DOHH2 (cell line): ENCODE results near the gene PLA2G12A.

Experiments used
- H3F3A ChIP-seq: fragments of 200-600 bp; sonication (generic), shearing (Covaris generic); 2 replicates; pipeline ENCODE4 v1.6.0; 2016; ENCODE audit warnings: antibody characterized with exemption, mild to moderate bottlenecking; ENCODE audit not compliant: control insufficient read depth, insufficient read depth
- H3K27ac ChIP-seq: fragments of 200-600 bp; sonication (generic); 2 replicates; pipeline ENCODE4 v1.5.1; 2014; ENCODE audit warnings: low read depth, mild to moderate bottlenecking, low read length, moderate library complexity
- H3K27me3 ChIP-seq: fragments of 200-600 bp; sonication (generic); 2 replicates; pipeline ENCODE4 v1.6.1; 2014; ENCODE audit warnings: mild to moderate bottlenecking, low read length, mixed read lengths; ENCODE audit not compliant: control insufficient read depth
- H3K36me3 ChIP-seq: fragments of 200-600 bp; sonication (generic); 2 replicates; pipeline ENCODE4 v1.6.1; 2014; ENCODE audit warnings: mild to moderate bottlenecking, low read length, moderate library complexity, mixed read lengths; ENCODE audit not compliant: control insufficient read depth
- H3K4me1 ChIP-seq: fragments of 200-600 bp; sonication (generic); 2 replicates; pipeline ENCODE4 v1.6.1; 2014; ENCODE audit warnings: mild to moderate bottlenecking, low read length, mixed read lengths; ENCODE audit not compliant: control insufficient read depth
- H3K4me2 ChIP-seq: fragments of 200-600 bp; sonication (generic); 2 replicates; pipeline ENCODE4 v1.6.0; 2014; ENCODE audit warnings: mild to moderate bottlenecking, low read length, moderate library complexity
- H3K4me3 ChIP-seq: fragments of 200-600 bp; sonication (generic); 2 replicates; pipeline ENCODE4 v1.5.1; 2014; ENCODE audit warnings: mild to moderate bottlenecking, low read length, mixed read lengths
- H3K79me2 ChIP-seq: fragments of 200-600 bp; sonication (generic); 2 replicates; pipeline ENCODE4 v1.6.1; 2014; ENCODE audit warnings: mild to moderate bottlenecking, low read length, mixed read lengths; ENCODE audit not compliant: control insufficient read depth
- H3K9me2 ChIP-seq: fragments of 200-600 bp; sonication (generic); replicated peaks from 2 replicates; pipeline ENCODE4 v1.6.1; 2014; ENCODE audit warnings: mild to moderate bottlenecking, low read length, mixed read lengths; ENCODE audit not compliant: control insufficient read depth
- H3K9me3 ChIP-seq: fragments of 200-600 bp; sonication (generic); 2 replicates; pipeline ENCODE4 v1.6.1; 2014; ENCODE audit warnings: antibody characterized with exemption, low read length, mixed read lengths; ENCODE audit not compliant: control insufficient read depth, insufficient read depth
- H4K20me1 ChIP-seq: fragments of 200-600 bp; sonication (generic); 2 replicates; pipeline ENCODE4 v1.6.0; 2014; ENCODE audit warnings: low read depth, mild to moderate bottlenecking, antibody characterized with exemption, low read length, moderate library complexity; ENCODE audit not compliant: control insufficient read depth, insufficient read depth
- CTCF ChIP-seq: fragments of 200-600 bp; sonication (generic); IDR thresholded peaks from one replicate; pipeline ENCODE4 v1.5.1; 2014; ENCODE audit warnings: antibody characterized with exemption, mild to moderate bottlenecking, low read depth, low read length; ENCODE audit not compliant: poor library complexity, severe bottlenecking
- EZH2phosphoT487 ChIP-seq: fragments of 200-600 bp; sonication (generic); IDR thresholded peaks from 2 replicates; pipeline ENCODE4 v1.6.1; 2017; ENCODE audit warnings: borderline replicate concordance, mild to moderate bottlenecking, antibody characterized with exemption, low read length, moderate library complexity, mixed read lengths

PLA2G12A gene

GRCh38 chr4:109752525-109752924, 22.7 kb upstream of the PLA2G12A start:
- Histone ChIP-seq H3F3A (no peaks in the 10 kb centered on the region), H3K9me2 (no peaks in the 10 kb centered on the region), H3K4me1 (no peaks in the 10 kb centered on the region), H3K4me3 (no peak overlapping the region), H3K27ac (no peak overlapping the region), H3K9me3 (no peaks in the 10 kb centered on the region), H3K27me3 (no peaks in the 10 kb centered on the region), H3K79me2 (no peaks in the 10 kb centered on the region), H4K20me1 (no peaks in the 10 kb centered on the region), H3K36me3 (no peaks in the 10 kb centered on the region), H3K4me2 (no peak overlapping the region)
- no peak for TF ChIP-seq EZH2phosphoT487
- no peak for TF ChIP-seq CTCF

- no peak overlapping the region for H3K4me2 ChIP-seq
- TF ChIP-seq EZH2phosphoT487, result no peak
- no peak for TF ChIP-seq CTCF
- no peaks in the 10 kb centered on the region for H3K36me3 ChIP-seq
- no peaks in the 10 kb centered on the region for H3K9me2 ChIP-seq
- H3K79me2 ChIP-seq, result no peaks in the 10 kb centered on the region
- H4K20me1 ChIP-seq, result no peaks in the 10 kb centered on the region
- H3F3A ChIP-seq, result no peaks in the 10 kb centered on the region
- no peaks in the 10 kb centered on the region for H3K4me1 ChIP-seq
- no peaks in the 10 kb centered on the region for H3K9me3 ChIP-seq
- no peaks in the 10 kb centered on the region; the same call in 1 of the 2 replicates for H3K27me3 ChIP-seq
- no peak overlapping the region for H3K4me3 ChIP-seq
- H3K27ac ChIP-seq, result no peak overlapping the region
Measured at GRCh38 chr4:109751852-109752251, 22.0 kb upstream of the PLA2G12A start.

GRCh38 chr4:109750652-109751244, 20.9 kb upstream of the PLA2G12A start:
- H3F3A ChIP-seq, result no peaks in the 10 kb centered on the region
- H3K4me1 ChIP-seq, result no peaks in the 10 kb centered on the region
- no peaks in the 10 kb centered on the region for H3K9me2 ChIP-seq
- no peaks in the 10 kb centered on the region; the same call in 1 of the 2 replicates for H3K27me3 ChIP-seq
- no peak overlapping the region for H3K27ac ChIP-seq
- H3K9me3 ChIP-seq, result no peaks in the 10 kb centered on the region
- H4K20me1 ChIP-seq, result no peaks in the 10 kb centered on the region
- no peak overlapping the region for H3K4me2 ChIP-seq
- no peak for TF ChIP-seq CTCF
- TF ChIP-seq EZH2phosphoT487, result no peak
- no peak overlapping the region for H3K4me3 ChIP-seq
- H3K79me2 ChIP-seq, result no peaks in the 10 kb centered on the region
- H3K36me3 ChIP-seq, result no peaks in the 10 kb centered on the region
